Measurements from ENCODE around the gene TPM4.

Gene TPM4

DNA sequence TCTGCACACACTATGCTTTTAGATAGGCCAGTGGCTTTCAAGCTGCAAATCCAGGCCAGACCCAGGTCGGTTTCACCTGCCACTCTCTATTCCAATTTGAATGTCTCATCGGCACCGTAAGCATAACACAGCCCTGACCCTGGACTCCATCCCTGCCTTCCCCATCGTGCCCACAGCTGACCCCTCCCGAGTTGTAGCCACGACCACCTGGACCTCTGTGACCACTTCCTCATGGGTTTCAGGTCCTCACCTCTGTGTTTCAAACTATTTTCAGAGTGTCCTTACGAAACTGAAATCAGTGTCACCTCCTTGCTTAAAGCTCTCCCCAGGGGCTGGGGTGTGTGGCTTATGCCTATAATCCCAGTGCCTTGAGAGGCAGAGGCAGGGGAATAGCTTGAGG, 58.2 kb downstream of the TPM4 start:
- DNase-seq, result no peak

DNA sequence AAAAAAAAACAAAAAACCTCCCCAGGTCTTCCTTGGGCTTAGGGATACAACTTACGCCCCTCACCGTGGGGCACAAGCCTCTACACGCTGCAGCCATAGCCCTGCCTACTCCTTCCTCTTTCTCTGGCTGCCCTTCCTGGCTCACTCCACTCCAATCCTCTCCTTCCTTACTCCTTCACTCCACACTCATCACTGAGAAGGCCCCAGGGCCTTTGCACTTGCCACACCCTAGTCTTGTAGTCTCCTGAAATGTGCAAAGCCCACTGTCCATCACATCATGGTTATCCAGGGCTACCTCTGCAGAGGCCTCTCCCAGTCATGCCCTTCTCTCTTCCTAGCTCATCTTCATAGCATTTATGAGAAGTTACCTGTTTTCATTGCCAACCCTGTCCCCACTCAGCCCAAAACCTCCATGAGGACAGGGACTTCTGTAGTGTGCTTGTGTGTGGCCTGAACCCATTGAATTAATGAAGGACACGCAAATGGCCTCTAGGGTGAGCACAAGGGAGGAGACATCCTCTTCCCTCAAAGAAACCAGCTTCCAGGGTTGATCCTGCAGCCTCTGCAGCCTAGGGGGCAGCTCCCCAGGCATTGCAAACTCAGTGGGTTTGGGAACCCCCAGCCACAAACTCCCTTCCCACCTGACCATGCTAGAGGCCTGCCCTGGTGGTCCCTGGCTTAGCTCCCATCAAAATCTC, 59.3 kb downstream of the TPM4 start:
- DNase-seq, result no peak

GRCh38 chr19:16136185-16136999, 60.1 kb downstream of the TPM4 start:
- DNase-seq, result no peak

DNA sequence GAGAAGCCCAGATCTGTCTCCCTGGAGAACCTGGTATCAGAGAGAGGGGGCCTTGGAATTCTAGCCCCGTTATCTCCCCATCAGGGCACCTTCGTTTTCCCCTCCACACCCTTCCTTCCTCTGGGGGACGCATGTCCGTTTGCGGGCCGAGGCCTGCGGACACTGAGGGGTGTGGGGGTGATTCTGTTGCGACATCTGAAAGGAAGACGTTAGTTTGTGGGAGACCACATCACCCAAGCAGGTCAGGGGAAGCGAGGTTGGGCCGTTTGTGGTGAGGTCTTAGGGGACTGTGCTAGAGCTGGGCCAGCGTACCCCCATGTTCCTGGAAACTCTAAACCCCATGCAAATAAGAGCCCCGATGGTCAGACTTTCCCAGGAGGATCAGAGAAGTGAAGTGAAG, 63.5 kb downstream of the TPM4 start:
- no peak for DNase-seq

DNA sequence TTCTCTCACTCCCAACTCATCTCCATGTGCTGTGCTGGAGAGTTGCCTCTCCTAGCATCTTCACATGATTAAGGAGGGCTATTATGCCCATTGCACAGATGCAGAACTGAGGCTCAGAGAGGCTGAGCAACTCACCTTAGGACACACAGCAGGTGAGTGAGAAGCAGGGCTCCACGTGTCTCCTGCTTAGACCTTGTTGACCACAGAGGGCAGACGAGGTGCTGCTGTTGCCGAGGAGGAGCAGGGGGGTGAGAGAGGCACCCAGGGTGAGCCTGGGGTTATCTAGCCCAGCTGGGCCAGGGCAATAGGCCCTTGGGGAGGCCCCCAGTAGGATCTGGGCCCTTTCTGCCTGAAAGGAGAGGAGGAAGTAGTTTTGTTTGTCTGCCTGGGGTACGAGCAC, 64.7 kb downstream of the TPM4 start:
- no peak for DNase-seq

- no peak for DNase-seq
These were observed 65.8 kb downstream of the TPM4 start for GRCh38 chr19:16142032-16142580.

DNA sequence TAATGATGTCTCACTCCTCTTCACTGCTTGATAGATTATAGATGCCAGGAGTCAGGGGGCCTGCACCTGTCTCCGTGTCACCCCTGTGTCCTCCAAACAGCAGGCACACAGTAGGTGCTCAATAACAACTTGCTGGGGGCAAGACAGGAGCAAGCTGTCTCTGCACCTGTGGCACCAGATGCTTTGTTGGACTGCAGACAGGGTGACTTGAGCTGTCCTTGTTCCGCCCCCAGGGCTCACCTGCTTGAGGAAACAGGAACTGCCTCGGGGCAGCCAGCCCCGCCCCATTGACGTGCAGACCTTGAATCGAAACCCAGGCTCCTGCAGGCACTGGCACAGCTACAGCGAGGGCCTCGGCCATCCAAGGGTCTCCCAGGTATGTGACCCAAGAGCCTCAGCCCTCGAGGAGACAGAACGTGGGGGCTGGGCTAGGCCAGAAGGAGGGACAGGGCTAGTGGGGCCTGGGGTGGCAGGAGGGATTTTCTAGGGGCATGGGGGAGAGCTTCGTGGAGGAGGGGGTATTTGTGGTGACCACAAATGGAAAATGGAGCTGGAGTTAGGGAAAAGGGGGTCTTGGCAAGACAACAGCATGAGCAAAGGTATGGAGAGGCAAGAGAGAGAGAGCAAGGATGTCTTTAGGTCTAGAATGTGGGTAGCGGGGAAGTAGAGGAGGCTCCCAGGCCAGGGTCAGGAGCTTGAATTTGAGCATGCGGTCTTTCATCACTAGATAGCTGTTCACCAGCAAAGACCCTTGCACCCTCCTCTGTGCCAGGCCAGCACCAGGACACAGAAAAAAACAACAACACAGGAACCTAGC, 67.3 kb downstream of the TPM4 start, which contains the start of gene HSH2D:
TSS of gene HSH2D (plus strand) at position 287 of the 817 bp plus-strand sequence. CDS start 5,066 bp downstream, outside the sequence.
- DNase-seq, result no peak

DNA sequence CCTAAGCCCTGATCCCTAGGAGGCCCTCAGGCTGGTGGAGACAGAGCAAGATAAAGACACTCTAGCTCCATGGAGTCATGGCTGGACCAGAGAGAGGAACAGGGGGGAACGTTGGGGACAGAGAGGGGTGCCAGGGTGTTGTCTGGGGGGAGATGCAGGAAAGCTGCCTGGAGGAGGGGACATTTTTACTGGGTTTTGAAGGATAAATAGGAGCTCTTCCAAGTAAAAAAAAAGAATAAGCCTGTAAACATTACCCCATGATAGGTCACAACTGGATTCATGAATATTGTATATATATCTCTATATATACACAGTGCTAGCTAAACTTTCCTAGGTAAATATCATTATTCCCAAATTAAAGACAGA, 67.9 kb downstream of the TPM4 start:
- no peak for DNase-seq

DNA sequence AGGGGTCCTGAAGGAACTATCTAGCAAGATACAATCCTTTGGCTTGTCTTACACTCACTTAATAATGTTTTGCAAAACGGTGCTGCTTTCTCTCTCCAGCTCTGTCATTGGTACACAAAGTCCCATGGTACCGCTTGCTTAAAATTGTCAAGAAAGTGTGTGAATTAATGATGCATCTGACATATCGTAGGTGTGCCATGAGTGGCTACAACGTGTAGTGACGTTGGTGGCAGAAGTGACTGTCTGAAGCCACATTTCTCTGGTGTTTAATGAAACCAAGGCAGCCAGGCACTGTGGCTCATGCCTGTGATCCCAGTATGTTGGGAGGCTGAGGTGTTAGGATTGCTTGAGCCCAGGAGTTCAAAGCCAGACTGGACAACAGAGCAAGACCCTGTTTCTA, 69.8 kb downstream of the TPM4 start:
- no peak for DNase-seq

- no peak for DNase-seq
These were observed 72.3 kb downstream of the TPM4 start for GRCh38 chr19:16148443-16149229.
